Astrocyte of the spinal cord (primary cell): ENCODE data around the gene FAM167B.
A peak's percentile ranks its signal among the peaks of the same experiment; 100 is the strongest.
"Not testable (repeated sequence)": the region's sequence is repeated elsewhere in the genome, so short reads cannot be mapped to it uniquely, and the experiment has no call there.

Experiments
- DNase-seq: peaks from one replicate; pipeline ENCODE4 v3.0.0; 2011; ENCODE audit warnings: low read depth, low spot score
- H3K4me3 ChIP-seq: 2 replicates; pipeline ENCODE4 v1.5.1; 2011; ENCODE audit warnings: low read depth, mild to moderate bottlenecking, low read length, moderate library complexity
- CTCF ChIP-seq: IDR thresholded peaks from 2 replicates; pipeline ENCODE4 v1.5.1; 2012; ENCODE audit warnings: low read depth, mild to moderate bottlenecking, low read length, inconsistent platforms
- in situ Hi-C: cut with HindIII; loops from 2 replicates; pipeline ENCODE4 v1.10.0; 2017; ENCODE audit warnings: low sequenced_read_pairs

Gene FAM167B

GRCh38 chr1:32286763-32287162, 39.7 kb downstream of the FAM167B start:
- in situ Hi-C loops, result no loop called here
- H3K4me3 ChIP-seq, result no peak overlapping the region
- no peak for DNase-seq
- no peak for TF ChIP-seq CTCF

GRCh38 chr1:32289256-32289655, 42.2 kb downstream of the FAM167B start:
- TF ChIP-seq CTCF, result no peak

GRCh38 chr1:32291145-32291707, 44.2 kb downstream of the FAM167B start:
- no peak for TF ChIP-seq CTCF
- H3K4me3 ChIP-seq, result peak overlapping the region; percentile 91
- DNase-seq, result peak; percentile 44
- in situ Hi-C loops, result no loop called here

More at GRCh38 chr1:32289256-32289655, 42.2 kb downstream of the FAM167B start:
- H3K4me3 ChIP-seq, result no peak overlapping the region
- in situ Hi-C loops, result no loop called here
- no peak for DNase-seq

GRCh38 chr1:32291708-32292538, 44.9 kb downstream of the FAM167B start, which contains the start of gene HDAC1:
Gene HDAC1, plus strand, starts transcription at chr1:32292083. Its CDS starts 87 bp downstream, at chr1:32292170.
- no peak for TF ChIP-seq CTCF
- in situ Hi-C loops, result no loop called here
- peak within 1 kb of the TSS; percentile 91 for H3K4me3 ChIP-seq
- DNase-seq, result peak; percentile 96

GRCh38 chr1:32298211-32298610, 51.2 kb downstream of the FAM167B start:
- in situ Hi-C loops, H3K4me3 ChIP-seq, DNase-seq: not testable (repeated sequence)
